Bronchial epithelial cell (primary cell): ENCODE data around the gene PRKCSH. TPM values are rescaled to one million over a fixed set of nuclear protein-coding genes. Genes with fewer than 3 reads are reported as not detected.

Source experiments
- DNase-seq: peaks from one replicate; pipeline ENCODE4 v3.0.0-alpha.2; 2010; ENCODE audit warnings: low read depth
- FAIRE-seq: peaks from 2 replicates; lab custom pipeline; 2011; peaks lifted over from hg19 to GRCh38; lab: Jason Lieb, UNC
- H3K27me3 ChIP-seq: 2 replicates; pipeline ENCODE4 v1.5.1; 2011; ENCODE audit warnings: low read length; ENCODE audit not compliant: control insufficient read depth, insufficient read depth
- H3K36me3 ChIP-seq: 2 replicates; pipeline ENCODE4 v1.5.1; 2011; ENCODE audit warnings: low read length; ENCODE audit not compliant: control insufficient read depth, insufficient read depth
- H3K4me3 ChIP-seq: 2 replicates; pipeline ENCODE4 v1.5.1; 2011; ENCODE audit warnings: mild to moderate bottlenecking, low read depth, low read length, control low read depth
- total RNA-seq: library from RNA; depleted of rRNA; stranded (reverse); fragments of >200 nt; gene quantifications from 2 replicates; pipeline ENCODE4 v1.2.1, GENCODE V29; 2014
- TF ChIP-seq, protein P1 (sequence below): IDR thresholded peaks from 2 replicates; pipeline ENCODE4 v1.5.1; 2011; ENCODE audit warnings: mild to moderate bottlenecking, moderate library complexity, low read length, control low read depth, inconsistent platforms; ENCODE audit not compliant: insufficient read depth, severe bottlenecking

The PRKCSH gene, protein sequence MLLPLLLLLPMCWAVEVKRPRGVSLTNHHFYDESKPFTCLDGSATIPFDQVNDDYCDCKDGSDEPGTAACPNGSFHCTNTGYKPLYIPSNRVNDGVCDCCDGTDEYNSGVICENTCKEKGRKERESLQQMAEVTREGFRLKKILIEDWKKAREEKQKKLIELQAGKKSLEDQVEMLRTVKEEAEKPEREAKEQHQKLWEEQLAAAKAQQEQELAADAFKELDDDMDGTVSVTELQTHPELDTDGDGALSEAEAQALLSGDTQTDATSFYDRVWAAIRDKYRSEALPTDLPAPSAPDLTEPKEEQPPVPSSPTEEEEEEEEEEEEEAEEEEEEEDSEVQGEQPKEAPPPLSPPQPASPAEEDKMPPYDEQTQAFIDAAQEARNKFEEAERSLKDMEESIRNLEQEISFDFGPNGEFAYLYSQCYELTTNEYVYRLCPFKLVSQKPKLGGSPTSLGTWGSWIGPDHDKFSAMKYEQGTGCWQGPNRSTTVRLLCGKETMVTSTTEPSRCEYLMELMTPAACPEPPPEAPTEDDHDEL
- 67.9 and 75.8 TPM in 2 replicates for total RNA-seq

DNA sequence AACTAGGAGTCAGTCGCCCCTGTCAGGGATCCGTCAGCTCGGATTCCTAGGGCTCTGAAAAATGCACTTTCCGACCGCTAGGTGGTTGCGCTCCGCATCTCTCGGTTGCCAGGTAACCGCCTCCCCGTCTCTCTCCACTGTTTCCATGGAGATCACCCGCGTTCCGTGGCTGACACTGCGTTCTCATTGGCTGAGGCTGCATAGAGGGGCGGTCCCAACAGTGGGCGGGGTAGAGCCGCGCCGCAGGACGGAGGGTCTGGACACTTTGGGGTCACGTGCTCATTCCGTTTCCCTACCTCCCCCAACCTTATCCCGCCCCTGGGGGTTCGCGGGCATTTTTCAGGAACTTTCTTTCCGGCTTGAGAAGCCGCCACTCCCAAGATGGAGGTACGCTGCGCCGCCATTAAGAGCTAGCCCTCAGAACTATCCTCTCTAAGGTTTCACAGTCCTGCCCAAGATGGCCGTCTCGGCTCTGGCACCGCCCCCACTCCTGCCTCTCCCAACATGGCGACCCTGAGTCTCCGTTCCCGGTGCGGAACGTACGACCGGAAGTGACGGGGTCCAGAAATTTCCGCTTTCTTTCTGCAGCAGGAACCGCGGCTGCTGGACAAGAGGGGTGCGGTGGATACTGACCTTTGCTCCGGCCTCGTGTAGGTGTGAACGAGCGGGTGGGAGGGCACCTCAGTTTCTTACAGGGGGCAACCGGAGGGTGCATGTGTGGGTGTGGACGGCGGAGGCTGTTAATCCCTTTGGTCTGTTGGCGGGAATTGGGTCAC is at the start of gene PRKCSH, which contains the start of gene ODAD3:
PRKCSH (plus strand) TSS at position 579 of the 776 bp plus-strand sequence. CDS start 483 bp downstream, outside the sequence.
ODAD3 (minus strand) TSS at position 65 of the 776 bp plus-strand sequence. CDS start 105 bp downstream, outside the sequence.
- TF ChIP-seq, protein P1, sequence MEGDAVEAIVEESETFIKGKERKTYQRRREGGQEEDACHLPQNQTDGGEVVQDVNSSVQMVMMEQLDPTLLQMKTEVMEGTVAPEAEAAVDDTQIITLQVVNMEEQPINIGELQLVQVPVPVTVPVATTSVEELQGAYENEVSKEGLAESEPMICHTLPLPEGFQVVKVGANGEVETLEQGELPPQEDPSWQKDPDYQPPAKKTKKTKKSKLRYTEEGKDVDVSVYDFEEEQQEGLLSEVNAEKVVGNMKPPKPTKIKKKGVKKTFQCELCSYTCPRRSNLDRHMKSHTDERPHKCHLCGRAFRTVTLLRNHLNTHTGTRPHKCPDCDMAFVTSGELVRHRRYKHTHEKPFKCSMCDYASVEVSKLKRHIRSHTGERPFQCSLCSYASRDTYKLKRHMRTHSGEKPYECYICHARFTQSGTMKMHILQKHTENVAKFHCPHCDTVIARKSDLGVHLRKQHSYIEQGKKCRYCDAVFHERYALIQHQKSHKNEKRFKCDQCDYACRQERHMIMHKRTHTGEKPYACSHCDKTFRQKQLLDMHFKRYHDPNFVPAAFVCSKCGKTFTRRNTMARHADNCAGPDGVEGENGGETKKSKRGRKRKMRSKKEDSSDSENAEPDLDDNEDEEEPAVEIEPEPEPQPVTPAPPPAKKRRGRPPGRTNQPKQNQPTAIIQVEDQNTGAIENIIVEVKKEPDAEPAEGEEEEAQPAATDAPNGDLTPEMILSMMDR = peak; percentile 89
- H3K36me3 ChIP-seq = peaks cover 14% of the 10 kb centered on the region
- peak within 1 kb of the TSS; percentile 90 for H3K4me3 ChIP-seq
- DNase-seq = peak; percentile 98
- peak; percentile 83 for FAIRE-seq
- H3K27me3 ChIP-seq = no peaks in the 10 kb centered on the region

DNA sequence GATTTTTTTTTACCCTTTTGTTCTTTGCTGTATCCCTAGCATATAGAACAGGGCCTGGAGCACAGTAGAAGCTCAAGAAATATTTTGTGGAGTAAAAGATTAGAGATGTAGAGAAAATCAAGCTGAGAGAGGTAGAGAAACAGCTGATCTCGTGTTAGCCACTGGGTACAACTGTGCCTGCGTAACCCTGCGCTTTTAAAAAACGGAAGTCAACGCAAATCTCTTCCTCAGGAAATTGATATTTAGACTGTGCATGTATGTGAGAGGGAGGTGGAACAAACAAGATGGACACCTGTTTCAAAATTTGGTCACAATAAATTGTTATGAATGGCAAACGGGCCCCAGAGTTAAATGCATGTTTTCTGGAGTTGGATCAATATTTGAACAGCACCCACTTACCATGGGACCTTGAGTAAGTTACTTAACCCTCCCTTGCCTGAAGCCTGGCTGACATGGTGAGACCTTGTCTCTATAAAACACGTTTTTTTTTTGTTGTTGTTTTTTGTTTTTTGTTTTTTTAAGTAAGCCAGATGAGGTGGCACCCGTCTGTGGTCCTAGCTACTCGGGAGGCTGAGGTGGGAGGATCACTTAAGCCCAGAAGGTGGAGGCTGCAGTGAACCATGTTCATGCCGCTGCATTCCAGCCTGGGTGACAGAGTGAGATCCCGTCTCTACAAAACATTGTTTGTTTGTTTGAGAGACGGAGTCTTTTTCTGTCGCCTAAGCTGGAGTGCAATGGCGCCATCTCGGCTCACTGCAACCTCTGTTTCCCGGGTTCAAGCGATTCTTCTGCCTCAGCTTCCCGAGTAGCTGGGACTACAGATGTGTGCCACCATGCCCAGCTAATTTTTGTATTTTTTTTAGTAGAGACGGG is 48.0 kb upstream of the PRKCSH start:
- TF ChIP-seq, protein P1 = no peak
- Histone ChIP-seq H3K27me3 (peaks cover 5% of the 10 kb centered on the region), H3K36me3 (no peaks in the 10 kb centered on the region), H3K4me3 (no peak overlapping the region)
- DNase-seq = no peak
- no peak for FAIRE-seq

DNA sequence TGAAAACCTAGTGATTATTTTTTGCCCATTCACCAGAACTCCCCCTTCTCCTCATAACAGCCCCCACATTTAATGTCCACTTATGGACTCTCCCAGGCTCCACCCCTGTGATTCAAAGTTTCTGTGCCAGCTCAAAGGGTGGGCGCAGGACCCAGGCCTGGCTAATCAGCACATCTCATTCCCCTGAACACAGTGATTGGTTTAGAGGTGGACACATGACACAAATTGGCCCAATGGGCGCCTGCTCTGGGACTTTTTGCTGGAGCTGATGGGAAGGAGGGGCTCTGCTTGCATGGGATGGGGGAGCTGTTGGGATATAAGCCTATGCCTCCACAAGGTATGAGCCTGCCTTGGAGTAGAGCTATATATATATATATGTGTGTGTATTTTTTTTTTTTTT is 45.1 kb upstream of the PRKCSH start:
- FAIRE-seq = no peak
- TF ChIP-seq, protein P1 = no peak
- Histone ChIP-seq H3K27me3 (no peaks in the 10 kb centered on the region), H3K4me3 (no peak overlapping the region), H3K36me3 (no peaks in the 10 kb centered on the region)
- no peak for DNase-seq

DNA sequence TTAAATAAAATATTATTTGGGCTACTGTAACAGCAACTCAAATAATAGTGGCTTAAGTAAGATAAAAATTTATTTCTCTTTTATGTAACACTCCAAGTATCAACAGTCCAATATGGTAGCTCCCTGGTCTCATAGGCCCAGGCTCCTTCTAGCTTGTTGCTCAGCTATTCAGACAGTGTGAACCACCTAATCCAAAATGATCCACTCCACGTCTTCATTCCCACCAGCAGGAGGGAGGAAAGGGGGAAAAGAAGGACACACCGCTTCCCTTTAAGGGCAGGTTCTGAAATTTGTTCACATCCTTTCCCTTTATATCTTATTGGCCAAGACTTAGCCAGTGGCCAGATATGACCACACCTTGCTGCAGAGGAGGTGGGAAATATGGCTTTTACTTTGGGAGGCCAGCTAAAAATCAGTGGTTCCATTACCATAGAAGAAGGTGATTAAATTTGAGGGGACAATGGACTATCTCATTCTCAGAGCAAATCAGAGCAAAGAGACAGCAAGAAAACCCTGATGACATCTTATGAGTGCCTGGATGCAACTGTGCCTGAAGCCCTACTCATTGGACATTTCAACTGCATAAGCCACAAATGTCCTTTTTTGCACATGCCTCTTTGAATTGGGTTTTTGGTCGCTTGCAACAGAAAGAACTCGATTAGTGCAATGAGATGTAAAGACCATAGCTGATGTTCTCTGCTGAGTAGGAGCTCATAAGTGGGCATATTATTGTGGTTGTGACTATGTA is 44.3 kb upstream of the PRKCSH start:
- FAIRE-seq (no peak), DNase-seq (no peak)
- Histone ChIP-seq H3K36me3 (no peaks in the 10 kb centered on the region), H3K27me3 (no peaks in the 10 kb centered on the region), H3K4me3 (no peak overlapping the region)
- TF ChIP-seq, protein P1 = no peak
